OCI-LY1 (cell line): ENCODE measurements around the gene PTPRG.

Source experiments
- CTCF ChIP-seq: fragments of 200-600 bp; sonication (generic), shearing (Covaris generic); IDR thresholded peaks from 2 replicates; pipeline ENCODE4 v1.5.1; 2017; ENCODE audit warnings: mild to moderate bottlenecking, antibody characterized with exemption, low read length, moderate library complexity, mixed read lengths
- EZH2 ChIP-seq: fragments of 200-600 bp; sonication (generic), shearing (Covaris generic); IDR thresholded peaks from 2 replicates; pipeline ENCODE4 v1.8.0; 2017; ENCODE audit warnings: borderline replicate concordance, mixed run types, mild to moderate bottlenecking, antibody characterized with exemption, low read length, moderate library complexity, mixed read lengths

GRCh38 chr3:61829722-61830350 is 268.5 kb downstream of the PTPRG start:
- TF ChIP-seq CTCF: no peak
- no peak for TF ChIP-seq EZH2
